Measurements from ENCODE around the gene BID. TPM values are rescaled to one million over a fixed set of nuclear protein-coding genes. Genes with fewer than 3 reads are reported as not detected.

The BID gene
- polyA plus RNA-seq, 4 donors, result 16.8 to 25.0 (median 19.9) TPM

DNA sequence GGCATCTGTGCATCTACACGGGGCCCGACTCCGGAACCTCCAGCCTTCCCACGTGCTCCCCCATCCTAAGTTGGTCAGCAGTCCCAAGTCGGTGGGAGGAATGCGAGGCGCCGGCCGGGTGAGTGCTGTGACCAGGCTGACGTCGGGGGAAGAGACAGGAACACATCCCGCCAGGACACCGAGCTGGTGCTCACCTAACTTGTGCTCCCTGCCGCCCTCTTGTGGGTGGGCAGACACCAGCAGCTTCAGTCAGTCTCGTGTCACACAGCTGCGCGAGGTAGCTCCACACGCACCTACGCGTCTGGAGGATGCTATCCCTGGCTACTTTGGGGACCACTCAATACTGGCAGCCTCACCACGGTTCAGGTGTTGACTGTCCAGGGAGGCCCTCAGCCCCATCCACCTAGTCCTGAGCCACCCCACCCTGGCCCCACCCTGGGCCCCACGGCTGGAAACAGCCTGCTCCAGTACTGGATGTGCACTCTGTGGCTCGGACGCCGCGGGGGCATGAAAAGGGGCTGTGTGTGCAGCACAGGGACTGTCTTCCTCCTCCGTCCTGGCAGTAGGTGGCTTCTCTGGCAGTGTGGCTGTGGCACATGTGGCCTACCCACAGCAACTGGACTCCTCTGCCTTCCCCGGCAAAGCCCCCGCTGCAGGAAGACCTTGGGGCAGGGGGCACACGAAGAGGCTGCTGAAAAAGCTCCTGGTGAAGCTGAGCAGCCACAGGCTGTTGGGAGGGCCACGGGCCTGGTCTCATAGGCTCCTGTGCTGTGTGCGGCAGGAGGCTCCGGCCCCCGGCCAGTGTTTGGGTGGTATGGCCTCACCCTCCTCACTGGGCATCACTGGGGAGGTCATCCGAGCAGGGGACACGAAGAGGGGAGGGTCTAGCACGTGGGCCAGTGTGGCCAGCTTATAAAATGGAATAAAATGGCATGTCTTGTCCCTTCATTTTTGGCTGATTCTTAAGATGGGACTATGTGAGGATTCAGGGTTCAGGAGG, 11.2 kb upstream of the BID start:
- no peak for DNase-seq (ENCODE audit: low read depth in 4 of 4, low spot score in 2 of 4)

DNA sequence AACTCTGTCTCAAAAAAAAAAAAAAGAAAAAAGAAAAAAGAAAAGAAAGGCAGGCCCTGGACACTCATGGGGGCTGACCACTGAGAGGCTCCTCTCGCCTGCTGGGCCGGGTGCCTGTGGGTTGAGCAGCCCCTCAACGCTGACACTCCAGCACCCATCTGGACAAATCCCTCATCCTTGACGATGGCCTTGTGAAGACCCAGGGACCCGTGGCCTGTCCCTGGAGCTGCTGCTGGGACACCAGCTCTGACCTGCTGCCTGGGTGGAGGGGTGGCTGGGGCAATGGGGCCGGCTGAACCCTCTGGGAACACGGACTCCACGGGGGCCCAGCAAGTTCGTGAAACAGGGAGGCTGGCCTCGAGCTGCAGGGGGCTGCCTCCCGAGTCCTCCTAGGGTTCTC, 10.5 kb upstream of the BID start:
- DNase-seq (ENCODE audit: low read depth in 4 of 4, low spot score in 2 of 4), result no peak

DNA sequence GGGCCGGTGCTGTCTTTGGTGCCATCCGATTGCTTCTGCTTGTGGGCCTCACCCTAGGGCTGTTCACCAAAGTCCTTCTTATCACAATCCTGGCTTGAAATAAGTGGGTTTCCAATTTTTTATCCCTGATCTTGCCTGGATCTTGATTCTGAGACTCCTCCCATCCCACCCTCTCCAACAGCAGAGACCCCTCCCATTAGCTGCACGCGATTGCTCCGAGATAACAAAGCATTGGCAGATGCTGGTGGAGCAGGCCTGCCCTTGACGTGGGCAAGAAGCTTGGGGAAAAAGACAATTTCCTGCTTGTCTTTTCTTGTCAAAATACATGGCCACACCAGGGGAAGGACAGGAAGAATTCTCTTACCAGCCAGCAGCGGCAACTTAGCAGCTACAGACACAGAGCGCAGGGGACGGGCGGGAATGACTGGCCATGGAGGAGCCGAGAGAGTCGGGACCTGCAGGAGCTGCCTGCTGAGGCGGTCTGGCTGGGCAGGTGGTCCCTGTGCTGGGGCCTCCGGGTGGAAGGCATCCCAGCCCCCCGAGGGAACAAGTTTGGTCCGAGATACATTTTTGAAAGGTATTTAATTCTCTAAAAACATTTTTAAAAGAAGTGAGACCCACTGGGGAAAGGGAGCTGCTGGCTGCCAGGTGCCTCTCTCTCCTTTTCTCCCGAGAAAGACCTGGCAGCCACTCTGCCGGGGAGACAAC, 9.7 kb upstream of the BID start:
- no peak for DNase-seq (ENCODE audit: low read depth in 4 of 4, low spot score in 2 of 4)

DNA sequence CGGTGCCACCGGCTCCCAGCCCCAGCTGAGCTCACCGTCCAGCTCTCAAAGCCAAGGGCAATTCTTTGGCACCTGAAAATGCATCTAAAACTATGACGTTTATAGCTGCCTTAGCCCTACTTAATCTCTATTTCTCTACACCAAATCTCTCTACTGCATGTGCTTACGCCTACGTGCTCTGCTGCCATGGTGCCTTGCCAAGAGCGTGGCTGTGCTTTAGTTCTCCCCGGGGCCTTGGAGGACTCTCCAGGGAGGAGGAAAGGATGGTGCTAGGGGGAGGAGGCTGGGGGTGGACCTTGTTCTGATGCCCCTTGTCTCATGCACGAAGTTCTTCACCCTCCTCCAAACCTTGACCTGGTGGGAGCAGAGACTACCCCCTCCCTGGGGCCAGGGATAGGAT, 9.0 kb upstream of the BID start:
- DNase-seq (ENCODE audit: low read depth in 4 of 4, low spot score in 2 of 4), result no peak

DNA sequence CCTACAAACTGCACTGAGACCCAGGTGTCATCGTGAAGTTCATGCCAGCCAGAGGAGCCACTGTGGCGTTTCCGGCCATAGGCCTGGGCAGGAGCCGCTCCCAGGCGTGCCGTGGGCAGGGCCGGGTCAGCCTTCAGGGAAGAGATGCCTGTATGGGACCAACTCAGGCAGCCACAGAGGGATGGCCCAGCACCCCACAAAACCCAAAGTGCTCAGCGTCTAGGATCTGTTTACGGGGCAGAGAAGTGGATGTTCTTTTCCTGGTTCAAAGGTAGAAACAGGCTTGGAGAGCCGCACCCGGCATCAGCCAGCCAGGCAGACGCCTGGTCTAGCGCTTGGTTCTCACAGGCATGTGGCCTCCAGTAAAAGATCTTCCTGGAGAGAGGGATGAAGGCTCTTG, 8.4 kb upstream of the BID start:
- DNase-seq (ENCODE audit: low read depth in 4 of 4, low spot score in 2 of 4), result no peak

DNA sequence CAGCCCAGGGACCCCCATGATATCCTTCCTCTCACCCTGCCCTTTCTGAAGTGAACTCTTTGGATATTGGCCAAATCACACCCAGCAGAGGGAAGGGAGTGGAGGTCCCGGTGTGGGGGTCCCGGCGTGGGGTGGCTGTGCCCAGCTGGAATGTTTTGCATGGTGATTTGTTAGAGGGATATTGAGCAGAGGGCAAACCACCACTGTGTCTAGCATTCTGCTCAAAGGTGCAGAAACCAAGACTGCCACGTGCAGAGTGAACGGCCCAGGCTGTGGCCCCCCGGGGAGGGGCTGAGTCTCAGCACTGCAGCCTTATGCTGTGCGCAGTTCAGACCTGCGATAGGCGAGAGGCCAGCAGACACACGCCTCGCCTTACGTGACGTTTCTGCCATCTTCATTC, 7.9 kb upstream of the BID start:
- DNase-seq (ENCODE audit: low read depth in 4 of 4, low spot score in 2 of 4), result no peak

DNA sequence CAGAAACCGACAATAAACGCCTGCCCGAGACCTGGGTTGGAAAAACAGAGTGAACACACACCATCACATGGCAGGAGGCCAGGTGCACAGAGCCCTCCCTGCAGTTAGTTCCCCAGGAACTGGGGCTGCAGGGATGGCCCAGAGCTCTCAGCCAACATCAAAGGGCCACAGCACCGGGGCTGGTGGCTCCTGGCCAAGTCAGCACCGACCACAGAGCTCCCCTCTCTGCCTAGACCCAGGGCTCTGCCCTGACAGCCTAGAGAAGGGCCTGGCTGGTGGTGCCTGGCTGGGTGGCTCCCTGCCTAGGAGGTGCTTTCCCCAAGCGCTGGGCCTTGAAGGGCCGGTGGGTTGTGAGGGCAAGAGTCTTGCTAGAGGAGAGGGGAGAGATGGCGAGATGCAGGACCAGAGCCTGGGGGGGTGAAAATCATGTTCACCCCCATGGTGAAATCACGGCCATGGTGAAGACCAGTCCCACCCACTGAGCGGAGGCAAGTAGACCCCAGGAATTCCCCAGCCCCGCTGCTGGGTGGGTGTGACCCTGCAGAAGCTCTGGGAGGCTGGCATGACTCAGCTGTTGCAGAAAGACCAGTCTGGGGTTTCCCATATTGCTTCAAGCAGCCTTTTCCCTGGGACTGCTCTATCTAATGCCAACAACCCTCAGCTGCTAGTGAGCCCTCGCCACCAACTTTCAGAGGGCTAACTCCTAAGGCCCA, 7.2 kb upstream of the BID start:
- no peak for DNase-seq (ENCODE audit: low read depth in 4 of 4, low spot score in 2 of 4)

DNA sequence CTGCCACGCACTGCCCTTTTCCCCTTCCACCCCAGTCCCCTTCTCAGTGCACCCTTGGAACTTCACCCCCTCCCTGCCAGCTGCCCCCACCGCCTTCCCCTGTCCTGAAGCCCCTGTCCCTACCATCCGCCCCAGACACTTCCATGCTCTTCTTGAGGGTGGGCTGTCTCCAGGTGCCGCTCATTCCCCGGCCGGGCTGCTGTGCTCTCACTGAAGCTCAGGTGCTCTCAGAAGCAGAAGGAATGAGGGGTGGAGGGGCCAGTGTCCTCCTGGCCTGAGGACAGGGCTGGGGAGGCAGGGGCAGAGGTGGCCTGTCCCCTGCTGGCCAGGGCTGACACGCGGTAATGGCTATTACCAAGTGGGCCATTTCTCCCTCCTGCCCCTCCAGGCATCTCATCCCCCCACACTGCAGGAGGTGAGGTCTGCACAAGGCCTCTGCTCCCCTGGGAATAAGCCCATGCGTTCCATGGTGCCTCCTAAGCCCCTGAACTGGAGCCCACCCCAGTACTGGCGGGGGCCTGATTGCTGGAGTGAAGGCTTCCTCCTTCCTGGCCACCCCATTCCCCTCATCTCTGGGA, 6.6 kb upstream of the BID start:
- DNase-seq (ENCODE audit: low read depth in 4 of 4, low spot score in 2 of 4), result no peak

DNA sequence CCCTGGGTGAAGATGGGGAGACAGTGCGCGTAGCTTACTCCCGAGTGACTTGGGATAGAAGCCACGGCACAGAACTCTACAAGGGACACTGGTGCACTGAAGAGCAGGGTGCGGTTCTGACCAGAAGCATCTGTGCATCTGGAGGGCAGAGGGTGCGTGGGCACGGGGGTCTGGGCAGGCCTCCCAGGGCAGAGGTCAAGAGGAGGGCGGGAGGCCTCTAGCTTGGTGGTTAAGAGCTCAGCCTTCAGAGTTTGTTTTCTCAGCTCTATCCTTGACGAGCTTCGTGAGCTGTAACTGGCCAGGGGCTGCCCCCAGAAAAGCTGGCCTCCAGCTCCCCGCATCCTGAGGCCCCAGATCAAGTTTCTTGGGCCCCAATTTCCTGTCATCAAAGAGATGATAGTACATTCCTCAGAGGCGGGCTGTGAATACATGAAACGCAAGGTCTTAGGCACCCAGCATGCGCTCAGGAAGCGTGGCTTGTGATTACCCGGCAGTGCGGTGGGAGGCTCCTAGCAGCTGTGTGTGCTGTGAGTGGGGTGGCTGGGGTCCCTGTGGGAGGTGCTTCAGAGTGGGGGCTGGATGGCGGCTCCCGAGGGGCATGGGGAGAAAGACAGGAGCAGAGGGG, 6.0 kb upstream of the BID start:
- no peak for DNase-seq (ENCODE audit: low read depth in 4 of 4, low spot score in 2 of 4)

DNA sequence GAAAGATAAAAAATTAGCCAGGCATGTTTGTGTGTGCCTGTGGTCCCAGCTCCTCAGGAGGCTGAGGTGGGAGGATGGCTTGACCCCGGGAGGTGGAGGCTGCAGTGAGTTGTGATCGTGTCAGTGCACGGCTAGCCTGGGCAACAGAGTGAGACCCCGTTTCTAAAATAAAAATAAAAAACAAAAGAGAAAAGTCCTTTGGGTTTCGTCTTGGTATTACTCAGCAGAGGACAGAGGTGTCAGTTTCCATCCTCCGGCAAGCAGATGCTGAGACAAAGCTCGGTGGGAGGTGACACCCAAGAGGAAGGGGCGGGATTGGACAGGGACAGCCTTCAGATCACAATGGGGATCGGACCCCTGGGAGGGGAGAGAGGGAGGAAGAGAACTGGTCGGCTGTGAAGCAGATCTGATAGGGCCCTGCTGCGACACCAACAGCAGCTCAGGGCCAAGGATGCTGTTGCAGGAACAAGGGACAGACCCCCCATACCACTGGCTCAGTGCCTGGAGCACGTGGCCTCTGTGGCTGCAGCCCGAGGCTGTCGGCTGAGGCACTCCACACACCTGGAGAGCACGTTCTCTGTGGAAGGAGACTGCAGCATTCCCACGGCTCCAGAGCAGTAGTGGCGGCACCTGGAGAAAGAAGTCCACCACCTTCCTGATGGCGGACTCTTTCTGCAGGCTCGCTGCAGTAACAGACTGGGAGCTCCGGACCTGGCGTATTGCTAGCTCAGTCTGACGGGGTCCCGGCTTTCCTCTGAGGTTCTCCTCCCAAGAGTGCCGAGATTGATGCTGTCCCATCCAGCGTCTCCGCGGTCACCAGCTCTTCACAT, 5.2 kb upstream of the BID start:
- no peak for DNase-seq (ENCODE audit: low read depth in 4 of 4, low spot score in 2 of 4)

DNA sequence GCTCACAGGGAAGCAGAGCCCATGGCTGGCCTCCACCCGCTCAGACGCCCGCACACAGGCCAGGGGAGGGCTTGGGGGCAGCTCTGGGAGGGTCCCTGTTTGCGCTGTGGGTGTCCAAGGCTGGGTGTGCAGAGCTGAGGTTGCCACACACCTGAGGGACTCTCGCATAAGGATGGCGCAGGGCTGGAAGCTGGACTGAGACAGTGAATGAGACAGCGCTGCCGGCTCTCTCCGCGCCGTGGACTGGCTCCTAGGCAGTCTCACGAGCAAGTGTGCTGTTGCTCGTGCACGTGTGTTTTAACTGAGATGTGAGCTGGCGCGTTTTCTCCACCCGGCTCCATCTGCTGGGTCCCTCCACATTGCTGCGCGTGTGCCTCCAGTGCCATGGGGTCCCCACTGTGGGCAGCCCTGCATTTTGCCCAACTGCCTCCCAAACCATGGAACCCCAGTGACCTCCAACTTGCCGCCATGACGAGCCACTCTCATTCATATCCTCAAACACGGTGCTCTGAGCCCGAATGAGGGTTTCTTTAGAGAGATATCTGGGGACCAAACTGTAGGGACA, 4.2 kb upstream of the BID start:
- no peak for DNase-seq (ENCODE audit: low read depth in 4 of 4, low spot score in 2 of 4)

DNA sequence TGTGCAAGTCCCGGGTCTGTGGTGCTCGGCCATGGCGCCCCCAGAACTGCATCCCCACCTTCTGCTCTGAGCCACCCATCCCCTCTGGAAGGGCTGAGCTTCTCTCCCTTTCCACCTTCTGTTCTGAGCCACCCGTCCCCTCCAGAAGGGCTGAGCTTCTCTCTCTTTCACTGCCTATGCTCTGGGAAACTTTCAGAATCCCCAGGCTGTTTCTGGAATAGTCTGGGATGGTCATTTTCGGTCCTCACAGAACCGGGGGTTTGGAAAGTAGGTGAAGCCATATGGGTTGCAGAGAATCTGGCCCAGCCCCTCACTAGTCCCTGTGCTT, 3.4 kb upstream of the BID start:
- DNase-seq (ENCODE audit: low read depth in 4 of 4, low spot score in 2 of 4), result no peak

DNA sequence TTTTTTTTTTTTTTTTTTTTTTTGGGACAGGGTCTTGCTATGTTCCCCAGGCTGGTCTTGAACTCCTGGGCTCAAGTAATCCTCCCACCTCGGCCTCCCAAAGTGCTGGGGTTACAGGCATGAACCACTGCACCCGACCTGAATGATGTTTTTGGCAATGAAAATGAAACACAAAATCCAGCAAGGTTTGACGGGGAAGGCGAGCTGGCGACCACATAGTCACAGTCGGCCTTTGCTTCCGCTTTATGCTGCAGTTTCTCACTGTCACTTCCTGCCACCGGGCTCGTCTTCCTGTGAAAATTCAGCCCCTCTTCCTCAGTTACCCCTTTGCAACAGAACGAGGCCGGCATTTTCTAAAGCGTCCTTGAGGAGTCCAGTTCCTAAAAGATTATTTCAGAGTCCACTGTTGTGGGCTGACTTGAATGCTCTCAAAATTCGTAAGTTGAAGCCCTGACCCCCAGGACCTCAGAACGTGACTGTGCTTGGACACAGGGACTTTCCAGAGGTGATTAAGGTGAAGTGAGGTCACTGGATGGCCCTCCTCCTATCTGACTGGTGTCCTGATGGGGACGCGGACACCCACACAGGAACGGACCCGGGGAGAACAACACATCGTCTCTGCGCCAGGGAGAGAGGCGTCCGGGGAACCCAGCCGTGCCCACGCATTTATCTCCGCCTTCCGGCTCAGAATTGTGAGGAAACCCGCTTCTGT, 2.9 kb upstream of the BID start:
- no peak for DNase-seq (ENCODE audit: low read depth in 4 of 4, low spot score in 2 of 4)

DNA sequence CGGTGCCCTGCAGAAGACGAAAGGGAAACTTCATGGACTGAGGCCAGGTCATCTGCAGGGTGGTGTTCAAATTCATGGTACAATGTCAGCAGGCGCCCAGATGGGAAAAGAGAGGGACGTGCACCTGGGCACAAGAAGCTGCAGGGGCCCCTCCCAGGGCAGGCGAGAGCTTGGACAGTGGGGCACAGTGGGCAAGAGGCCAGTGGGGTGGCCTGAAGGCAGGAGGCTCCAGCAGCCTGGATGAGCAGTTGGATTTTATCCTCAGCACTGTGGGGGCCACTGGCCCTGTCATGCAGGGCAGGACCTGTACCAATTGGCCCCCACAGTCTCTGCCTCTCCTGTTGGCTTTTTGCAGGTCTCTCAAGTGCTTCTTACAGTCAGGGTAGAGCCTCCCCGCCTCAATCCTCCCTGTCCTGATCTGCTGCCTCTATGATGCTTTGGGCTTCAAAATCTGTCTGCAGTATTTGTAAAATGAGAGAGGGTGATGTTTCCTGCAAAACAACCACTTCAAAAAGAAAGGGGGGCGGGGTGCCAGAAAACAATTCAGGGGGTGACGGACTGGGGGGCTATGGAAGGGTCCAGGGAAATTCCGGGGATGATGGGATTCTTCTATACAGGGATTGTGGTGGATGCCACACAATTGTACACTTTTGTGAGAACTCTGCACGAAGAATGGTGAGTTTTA, 1.7 kb upstream of the BID start:
- DNase-seq (ENCODE audit: low read depth in 4 of 4, low spot score in 2 of 4), result no peak

DNA sequence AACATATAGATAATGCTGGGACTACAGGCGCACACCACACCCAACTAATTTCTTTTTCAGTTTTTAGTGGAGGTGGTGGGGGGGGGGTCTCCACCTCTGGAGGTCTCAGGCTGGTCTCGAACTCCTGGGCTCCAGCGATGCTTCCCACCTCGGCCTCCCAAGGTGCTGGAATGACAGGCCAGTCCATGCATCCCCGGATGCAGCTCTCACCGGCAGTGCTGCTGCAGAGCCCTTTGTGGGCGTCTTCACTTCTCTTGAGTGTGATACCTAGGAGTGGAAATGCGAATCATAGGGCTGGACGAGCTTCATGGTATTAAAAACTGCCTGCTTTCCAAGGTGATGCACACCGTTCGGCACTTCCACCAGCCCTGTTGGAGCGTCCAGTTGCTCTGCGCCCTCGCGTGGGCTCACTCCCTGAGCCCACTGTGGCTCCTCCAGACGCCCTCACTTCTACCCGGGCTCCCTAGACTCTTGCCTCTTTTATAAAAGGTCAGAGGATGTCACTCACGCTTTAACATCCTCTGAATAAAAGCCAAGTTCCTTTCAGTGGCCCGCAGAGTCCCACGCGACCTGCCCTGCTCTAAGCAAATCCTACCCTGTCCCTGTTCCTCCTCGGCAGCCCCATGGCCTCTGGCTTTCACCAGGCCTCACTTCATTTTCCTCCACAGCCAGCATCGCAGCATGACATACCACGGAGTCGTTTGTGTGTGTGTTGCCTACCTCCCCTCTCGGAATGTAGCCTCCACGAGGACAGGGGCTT, 837 bp upstream of the BID start:
- DNase-seq (ENCODE audit: low read depth in 4 of 4, low spot score in 2 of 4), result no peak

DNA sequence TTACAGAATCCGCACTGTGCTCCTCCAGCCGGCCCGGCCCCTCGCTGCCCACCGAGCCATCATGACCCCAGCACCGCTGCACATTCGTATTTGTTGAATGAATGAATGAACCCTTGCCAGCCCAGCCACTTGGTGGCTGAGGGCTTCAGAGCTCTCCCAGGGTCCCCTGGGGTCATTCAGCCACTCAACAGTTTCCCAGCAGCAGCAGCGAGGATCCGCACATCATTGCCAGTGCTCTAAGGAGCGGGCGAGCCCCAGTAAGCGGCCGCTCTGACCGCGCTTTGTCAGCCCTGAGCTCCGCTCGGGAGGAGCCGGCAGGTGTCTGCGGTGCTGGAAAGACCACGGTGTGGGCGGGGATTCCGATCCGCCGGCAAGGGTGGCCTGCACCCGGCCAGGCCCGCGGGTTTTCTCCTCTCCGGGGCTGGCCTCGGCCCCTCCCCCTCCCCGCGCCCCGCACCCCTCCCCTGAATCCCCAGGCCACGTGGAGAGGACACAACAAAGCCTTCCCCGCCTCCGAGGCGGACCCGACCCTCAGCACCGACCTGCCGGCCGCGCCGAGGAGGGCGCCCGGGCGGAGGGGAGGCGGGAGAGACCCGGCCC, 563 bp downstream of the BID start:
- no peak for DNase-seq (ENCODE audit: low read depth in 4 of 4, low spot score in 2 of 4)

DNA sequence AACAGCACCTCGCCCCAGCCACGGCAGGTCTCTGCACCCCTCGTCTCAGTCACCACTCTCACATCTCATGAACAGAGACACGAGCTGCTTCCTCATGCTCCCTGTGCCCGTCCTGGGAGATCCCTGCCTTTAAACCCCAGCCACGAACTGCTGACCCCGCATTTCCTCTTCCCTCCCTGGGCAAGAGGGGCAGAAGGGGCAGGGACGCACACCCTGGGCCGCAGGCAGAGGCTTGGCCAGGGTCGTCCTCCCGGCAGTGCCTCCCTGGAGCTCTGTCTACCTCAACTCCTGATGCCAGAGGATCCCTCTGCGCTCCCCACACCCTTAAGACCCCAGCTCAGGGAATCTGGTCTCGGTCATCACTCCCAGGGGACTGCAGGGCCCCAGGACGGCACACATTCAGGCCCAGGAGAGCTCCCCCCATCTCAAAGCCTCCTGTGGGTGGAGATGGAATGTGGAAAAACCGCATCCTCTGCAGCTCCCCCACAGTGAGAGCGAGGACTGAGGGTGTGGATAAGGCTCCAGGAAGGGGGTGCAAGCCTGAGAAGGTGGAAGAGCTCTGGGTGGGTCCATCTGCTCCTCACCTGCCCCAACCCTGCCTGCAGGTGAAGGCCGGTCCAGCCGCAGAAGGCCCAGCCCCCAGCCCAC, 1.2 kb downstream of the BID start:
- DNase-seq (ENCODE audit: low read depth in 4 of 4, low spot score in 2 of 4), result no peak
